OCI-LY1 (cell line): ENCODE results near the gene ATXN7.

Experiments used
- H2AFZ ChIP-seq: fragments of 200-600 bp; sonication (generic), shearing (Covaris generic); 2 replicates; pipeline ENCODE4 v1.6.0; 2014; ENCODE audit warnings: antibody characterized with exemption, mild to moderate bottlenecking, low read length
- H3F3A ChIP-seq: fragments of 200-600 bp; sonication (generic), shearing (Covaris generic); 2 replicates; pipeline ENCODE4 v1.6.0; 2014; ENCODE audit warnings: mild to moderate bottlenecking, antibody characterized with exemption, low read length, moderate library complexity; ENCODE audit not compliant: insufficient read depth
- H3K27ac ChIP-seq: fragments of 200-600 bp; sonication (generic); 2 replicates; pipeline ENCODE4 v1.5.1; 2014; ENCODE audit warnings: low read length, mixed run types, mild to moderate bottlenecking, low read depth; ENCODE audit not compliant: poor library complexity, severe bottlenecking
- H3K27me3 ChIP-seq: fragments of 200-600 bp; sonication (generic); 2 replicates; pipeline ENCODE4 v1.6.0; 2014; ENCODE audit warnings: antibody characterized with exemption, mild to moderate bottlenecking, low read length, moderate library complexity; ENCODE audit not compliant: insufficient read depth
- H3K36me3 ChIP-seq: fragments of 200-600 bp; sonication (generic); 2 replicates; pipeline ENCODE4 v1.6.1; 2014; ENCODE audit warnings: mild to moderate bottlenecking, antibody characterized with exemption, low read length, moderate library complexity, mixed read lengths; ENCODE audit not compliant: insufficient read depth
- H3K4me1 ChIP-seq: fragments of 200-600 bp; sonication (generic); 2 replicates; pipeline ENCODE4 v1.5.1; 2014; ENCODE audit warnings: mild to moderate bottlenecking, low read length, moderate library complexity; ENCODE audit not compliant: insufficient read depth, severe bottlenecking
- H3K4me2 ChIP-seq: fragments of 200-600 bp; sonication (generic), shearing (Covaris generic); 2 replicates; pipeline ENCODE4 v1.6.1; 2014; ENCODE audit warnings: low read length
- H3K4me3 ChIP-seq: fragments of 200-600 bp; sonication (generic); 2 replicates; pipeline ENCODE4 v1.5.1; 2014; ENCODE audit warnings: low read length, low read depth, mild to moderate bottlenecking, mixed read lengths; ENCODE audit not compliant: poor library complexity, severe bottlenecking
- H3K79me2 ChIP-seq: fragments of 200-600 bp; shearing (Covaris generic); 2 replicates; pipeline ENCODE4 v1.6.1; 2016; ENCODE audit warnings: mixed run types, low read length, mixed read lengths; ENCODE audit not compliant: insufficient read depth
- H3K9ac ChIP-seq: fragments of 200-600 bp; sonication (generic), shearing (Covaris generic); 2 replicates; pipeline ENCODE4 v1.6.1; 2014; ENCODE audit warnings: mild to moderate bottlenecking, low read length, mixed read lengths
- H3K9me2 ChIP-seq: fragments of 200-600 bp; sonication (generic), shearing (Covaris generic); 2 replicates; pipeline ENCODE4 v1.6.1; 2014; ENCODE audit warnings: low read depth, mild to moderate bottlenecking, low read length, mixed read lengths
- H3K9me3 ChIP-seq: fragments of 200-600 bp; shearing (Covaris generic); 2 replicates; pipeline ENCODE4 v1.6.1; 2014; ENCODE audit warnings: low read length, mixed read lengths
- H4K20me1 ChIP-seq: fragments of 200-600 bp; sonication (generic), shearing (Covaris generic); 2 replicates; pipeline ENCODE4 v1.6.0; 2016; ENCODE audit warnings: mild to moderate bottlenecking, low read length; ENCODE audit not compliant: insufficient read depth
- EZH2 ChIP-seq: fragments of 200-600 bp; sonication (generic), shearing (Covaris generic); IDR thresholded peaks from 2 replicates; pipeline ENCODE4 v1.8.0; 2017; ENCODE audit warnings: borderline replicate concordance, mixed run types, mild to moderate bottlenecking, antibody characterized with exemption, low read length, moderate library complexity, mixed read lengths
- TF ChIP-seq, protein P1 (sequence below): fragments of 200-600 bp; sonication (generic), shearing (Covaris generic); IDR thresholded peaks from 2 replicates; pipeline ENCODE4 v1.5.1; 2017; ENCODE audit warnings: mild to moderate bottlenecking, antibody characterized with exemption, low read length, moderate library complexity, mixed read lengths

The ATXN7 gene

DNA sequence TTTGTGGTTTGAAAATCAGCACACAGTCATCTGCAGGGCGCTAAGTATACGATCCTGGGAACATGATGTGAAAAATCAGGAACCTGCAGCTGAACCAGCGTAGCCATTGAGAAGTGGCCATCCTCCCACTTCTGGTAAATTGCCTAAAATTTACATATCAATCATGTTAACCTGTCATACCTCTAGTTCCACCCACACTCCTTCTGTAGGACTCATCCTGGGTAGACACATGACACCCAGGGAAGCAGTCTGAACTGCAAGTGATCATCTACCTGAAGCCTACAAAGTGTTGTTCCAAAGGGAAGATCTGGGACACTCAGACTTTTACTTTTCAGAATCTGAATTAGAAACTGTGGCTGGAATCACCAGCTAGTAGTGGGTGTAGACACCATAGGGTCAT, 165.1 kb downstream of the ATXN7 start:
- H3K9me2 ChIP-seq = no peaks in the 10 kb centered on the region
- H3K27ac ChIP-seq = no peak overlapping the region
- peaks cover 8% of the 10 kb centered on the region for H3K4me1 ChIP-seq
- no peak overlapping the region for H2AFZ ChIP-seq
- H3K9ac ChIP-seq = no peak overlapping the region
- no peaks in the 10 kb centered on the region for H3K9me3 ChIP-seq
- H3K4me2 ChIP-seq = no peak overlapping the region
- no peaks in the 10 kb centered on the region for H4K20me1 ChIP-seq
- no peaks in the 10 kb centered on the region for H3K36me3 ChIP-seq
- H3F3A ChIP-seq = no peaks in the 10 kb centered on the region
- TF ChIP-seq, protein P1, sequence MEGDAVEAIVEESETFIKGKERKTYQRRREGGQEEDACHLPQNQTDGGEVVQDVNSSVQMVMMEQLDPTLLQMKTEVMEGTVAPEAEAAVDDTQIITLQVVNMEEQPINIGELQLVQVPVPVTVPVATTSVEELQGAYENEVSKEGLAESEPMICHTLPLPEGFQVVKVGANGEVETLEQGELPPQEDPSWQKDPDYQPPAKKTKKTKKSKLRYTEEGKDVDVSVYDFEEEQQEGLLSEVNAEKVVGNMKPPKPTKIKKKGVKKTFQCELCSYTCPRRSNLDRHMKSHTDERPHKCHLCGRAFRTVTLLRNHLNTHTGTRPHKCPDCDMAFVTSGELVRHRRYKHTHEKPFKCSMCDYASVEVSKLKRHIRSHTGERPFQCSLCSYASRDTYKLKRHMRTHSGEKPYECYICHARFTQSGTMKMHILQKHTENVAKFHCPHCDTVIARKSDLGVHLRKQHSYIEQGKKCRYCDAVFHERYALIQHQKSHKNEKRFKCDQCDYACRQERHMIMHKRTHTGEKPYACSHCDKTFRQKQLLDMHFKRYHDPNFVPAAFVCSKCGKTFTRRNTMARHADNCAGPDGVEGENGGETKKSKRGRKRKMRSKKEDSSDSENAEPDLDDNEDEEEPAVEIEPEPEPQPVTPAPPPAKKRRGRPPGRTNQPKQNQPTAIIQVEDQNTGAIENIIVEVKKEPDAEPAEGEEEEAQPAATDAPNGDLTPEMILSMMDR = no peak
- no peak for TF ChIP-seq EZH2
- H3K79me2 ChIP-seq = no peaks in the 10 kb centered on the region
- H3K4me3 ChIP-seq = no peak overlapping the region
- no peaks in the 10 kb centered on the region for H3K27me3 ChIP-seq

DNA sequence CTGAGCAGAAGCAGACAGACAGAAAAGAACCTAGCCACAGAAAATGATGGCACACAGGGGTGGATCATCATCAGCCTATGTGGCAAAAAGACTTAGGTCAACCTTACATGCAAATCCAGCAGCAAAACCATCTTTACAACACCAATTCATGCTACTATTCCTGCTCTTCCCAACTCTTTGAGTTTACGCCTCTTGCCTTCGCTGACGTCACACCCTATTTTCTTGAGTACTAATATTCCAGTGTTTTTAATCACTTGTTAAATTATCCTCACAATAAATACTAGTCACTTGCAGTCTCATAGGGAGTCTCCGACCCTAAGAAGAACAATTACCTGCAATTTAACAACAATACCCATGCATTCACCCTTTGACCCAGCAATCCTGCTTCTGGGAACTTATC, 165.6 kb downstream of the ATXN7 start:
- Histone ChIP-seq H3K4me1 (peaks cover 5% of the 10 kb centered on the region), H3K27ac (no peak overlapping the region), H3K79me2 (no peaks in the 10 kb centered on the region), H2AFZ (no peak overlapping the region), H3K27me3 (no peaks in the 10 kb centered on the region), H3K9me2 (no peaks in the 10 kb centered on the region), H3K9me3 (no peaks in the 10 kb centered on the region), H3K36me3 (no peaks in the 10 kb centered on the region), H4K20me1 (no peaks in the 10 kb centered on the region), H3K4me3 (no peak overlapping the region), H3F3A (no peaks in the 10 kb centered on the region), H3K9ac (no peak overlapping the region), H3K4me2 (no peak overlapping the region)
- TF ChIP-seq EZH2 = no peak
- TF ChIP-seq, protein P1 = no peak

DNA sequence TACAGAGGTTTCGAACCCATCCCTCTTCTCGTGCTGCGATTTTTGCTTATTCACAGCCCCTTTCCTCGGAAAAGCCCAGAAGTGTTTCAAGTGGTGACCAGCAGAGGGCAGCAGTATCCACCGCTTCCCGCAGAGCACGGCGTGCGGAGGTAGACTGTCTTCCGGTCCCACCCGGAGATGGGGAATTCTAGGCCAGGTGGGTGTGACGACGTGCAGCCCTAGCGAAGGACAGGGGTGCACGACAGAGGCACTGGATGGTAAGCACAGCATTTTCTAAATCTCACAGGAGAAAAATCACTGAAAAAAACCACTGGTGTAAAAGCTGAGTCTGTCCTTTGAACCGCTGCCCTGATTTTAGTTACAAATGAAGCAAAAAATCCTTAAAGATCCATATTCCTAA, 167.1 kb downstream of the ATXN7 start:
- no peaks in the 10 kb centered on the region for H3K27me3 ChIP-seq
- H3K79me2 ChIP-seq = no peaks in the 10 kb centered on the region
- H3F3A ChIP-seq = no peaks in the 10 kb centered on the region
- H3K4me1 ChIP-seq = peaks cover 5% of the 10 kb centered on the region
- H2AFZ ChIP-seq = peak overlapping the region; percentile 94; the same call in 1 of the 2 replicates
- TF ChIP-seq, protein P1 = peak; percentile 87
- no peak for TF ChIP-seq EZH2
- peak overlapping the region; percentile 56 for H3K4me3 ChIP-seq
- H3K4me2 ChIP-seq = peak overlapping the region; percentile 89
- H3K36me3 ChIP-seq = no peaks in the 10 kb centered on the region
- H3K9ac ChIP-seq = peak overlapping the region; percentile 31; the same call in 1 of the 2 replicates
- H3K9me3 ChIP-seq = 0 out of 2 replicates have a peak, but pooled peaks cover 2% of the 10 kb centered on the region
- H4K20me1 ChIP-seq = no peaks in the 10 kb centered on the region
- no peaks in the 10 kb centered on the region for H3K9me2 ChIP-seq
- no peak overlapping the region for H3K27ac ChIP-seq
